RKO (cell line): ENCODE measurements around the gene PRKAR1A.
A peak's percentile ranks its signal among the peaks of the same experiment; 100 is the strongest.
"Not testable (repeated sequence)": the region's sequence is repeated elsewhere in the genome, so short reads cannot be mapped to it uniquely, and the experiment has no call there.

Source experiments
- DNase-seq: peaks from one replicate; pipeline ENCODE4 v3.0.0-alpha.2; 2016; ENCODE audit warnings: low spot score

Gene PRKAR1A

DNA sequence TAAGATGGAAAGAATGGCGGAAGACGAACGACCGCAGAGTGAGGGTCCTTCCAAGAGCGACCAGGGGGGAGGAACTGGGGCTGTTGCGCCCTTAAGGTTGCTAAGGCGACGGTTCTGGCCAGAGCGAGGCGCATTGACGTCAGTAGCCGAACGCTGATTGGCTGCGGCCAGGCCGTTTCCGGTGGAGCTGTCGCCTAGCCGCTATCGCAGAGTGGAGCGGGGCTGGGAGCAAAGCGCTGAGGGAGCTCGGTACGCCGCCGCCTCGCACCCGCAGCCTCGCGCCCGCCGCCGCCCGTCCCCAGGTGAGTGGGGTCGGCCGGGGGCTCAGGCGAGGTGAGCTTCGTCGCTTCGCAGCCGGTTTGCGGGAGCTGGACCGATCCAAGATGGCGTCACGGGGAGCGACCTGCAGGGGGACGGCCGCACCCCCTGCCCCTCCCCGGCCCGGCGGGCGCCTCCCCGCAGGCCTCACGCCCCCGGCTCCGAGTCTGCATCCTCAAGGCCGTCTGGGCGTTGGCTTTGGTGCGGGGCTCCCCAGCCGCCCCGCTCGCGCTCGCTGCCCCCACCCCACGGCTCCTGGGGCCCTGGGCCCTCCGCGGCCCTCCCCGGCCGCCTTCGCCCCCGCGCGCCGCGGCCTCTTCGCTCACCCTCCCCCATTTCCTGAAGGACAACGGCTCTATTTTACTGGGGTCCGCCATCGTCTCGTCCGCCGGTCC is at the start of gene PRKAR1A:
Gene PRKAR1A (plus strand): TSS at position 184 of the 713 bp plus-strand sequence. CDS start 2,970 bp downstream, outside the sequence.
- peak; percentile 93 for DNase-seq

DNA sequence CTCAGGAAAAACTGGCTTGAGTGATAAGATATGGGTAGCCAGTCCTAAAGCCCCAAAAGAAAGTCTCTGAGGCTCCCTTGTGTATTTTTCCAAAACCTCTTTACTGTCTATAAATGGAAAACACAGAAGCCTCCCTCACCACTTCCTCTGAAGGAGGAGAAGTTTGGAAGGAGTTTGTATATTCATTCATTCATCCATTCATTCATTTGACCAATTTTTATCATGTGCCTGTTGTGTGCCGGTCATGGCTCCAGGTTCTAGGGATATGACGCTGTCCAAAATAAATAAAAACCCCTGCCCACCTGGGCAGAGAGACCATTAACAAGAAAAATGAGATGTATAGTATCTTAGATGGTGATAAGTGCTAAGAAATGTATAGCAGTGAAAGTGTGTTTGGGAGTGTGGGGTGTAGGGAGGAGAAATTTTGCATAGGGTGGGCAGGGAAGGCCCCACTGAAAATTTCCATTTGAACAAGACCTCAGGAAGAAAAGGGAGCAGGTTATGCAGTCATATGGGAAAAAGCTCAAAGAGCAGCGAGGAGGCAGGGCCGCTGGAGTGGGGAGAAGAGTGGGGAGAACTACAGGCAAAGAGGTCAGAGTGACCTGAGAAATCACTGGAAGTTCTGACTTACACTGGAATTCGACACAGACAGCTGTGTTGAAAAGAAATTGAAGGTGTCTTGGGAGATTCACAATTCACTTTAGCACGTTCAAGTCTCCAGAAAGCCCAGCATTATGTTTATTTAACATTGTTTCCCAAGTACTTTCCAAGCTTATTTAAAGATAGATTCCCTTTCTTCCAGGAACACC is 48.8 kb upstream of the PRKAR1A start:
- no peak for DNase-seq

DNA sequence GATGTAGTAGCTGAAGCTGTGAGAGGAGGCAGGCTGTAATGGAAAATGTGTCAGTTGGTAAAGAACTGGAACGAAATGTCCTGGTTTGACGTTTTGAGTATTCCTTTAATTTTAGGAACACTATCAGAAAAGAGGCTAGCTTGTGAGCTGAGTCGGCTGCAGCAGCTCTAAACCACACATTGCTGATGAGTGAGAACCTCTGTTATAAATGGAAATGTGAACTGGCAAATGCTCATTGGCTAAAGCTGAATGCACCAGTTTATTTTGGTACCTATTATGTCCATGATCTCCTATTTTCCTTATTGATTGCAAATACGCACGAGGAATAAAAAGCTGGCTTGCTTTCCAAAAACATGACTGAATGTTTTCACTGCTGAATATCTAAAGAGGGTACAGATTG is 43.9 kb upstream of the PRKAR1A start:
- no peak for DNase-seq

- DNase-seq, result no peak
Measured at GRCh38 chr17:68468788-68469187, 43.4 kb upstream of the PRKAR1A start.

DNA sequence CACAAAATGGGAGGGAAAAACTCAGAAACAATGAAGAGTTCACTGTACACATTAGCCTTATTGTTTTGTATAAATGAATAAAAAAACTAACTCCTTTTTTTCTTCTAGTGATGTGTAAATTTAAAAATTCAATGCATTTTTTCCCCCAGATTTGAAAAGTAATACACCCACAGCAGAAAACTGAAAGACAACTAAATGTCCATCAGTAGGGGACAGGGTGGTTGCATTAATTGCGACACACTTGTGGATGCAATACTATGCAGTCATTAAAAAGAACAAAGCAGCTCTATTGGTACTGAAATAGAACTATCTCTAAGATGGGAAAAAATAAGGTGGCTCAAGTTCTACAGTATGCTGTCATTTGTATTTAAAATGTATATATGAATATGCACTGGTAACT is 41.3 kb upstream of the PRKAR1A start:
- no peak for DNase-seq

GRCh38 chr17:68480885-68481284 is 31.3 kb upstream of the PRKAR1A start:
- no peak for DNase-seq

DNA sequence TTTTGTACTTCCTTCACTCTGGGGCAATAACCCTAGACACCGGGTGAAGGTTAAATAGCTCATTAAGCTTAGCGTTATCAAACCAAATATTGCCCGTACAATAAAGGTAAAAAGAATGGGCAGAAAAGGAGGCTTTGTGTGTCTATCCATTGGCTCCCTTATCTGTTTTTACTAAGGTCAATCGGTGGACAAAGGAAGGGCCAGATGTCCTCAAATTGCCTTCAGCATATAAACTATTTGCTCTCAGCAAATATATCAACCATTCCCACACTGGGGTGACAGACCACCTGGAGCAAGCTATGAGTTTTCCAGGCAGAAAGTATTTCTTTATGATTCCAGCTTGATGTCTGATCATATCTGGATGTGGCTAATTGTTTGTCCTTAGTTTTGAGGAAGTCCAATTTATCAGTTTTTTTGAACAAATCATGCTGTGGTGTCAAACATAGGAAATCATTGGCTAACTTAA is 29.6 kb upstream of the PRKAR1A start:
- DNase-seq, result no peak

- no peak for DNase-seq
Measured at GRCh38 chr17:68484458-68484857, 27.8 kb upstream of the PRKAR1A start.

GRCh38 chr17:68489919-68490318 is 22.3 kb upstream of the PRKAR1A start:
- DNase-seq, result no peak

DNA sequence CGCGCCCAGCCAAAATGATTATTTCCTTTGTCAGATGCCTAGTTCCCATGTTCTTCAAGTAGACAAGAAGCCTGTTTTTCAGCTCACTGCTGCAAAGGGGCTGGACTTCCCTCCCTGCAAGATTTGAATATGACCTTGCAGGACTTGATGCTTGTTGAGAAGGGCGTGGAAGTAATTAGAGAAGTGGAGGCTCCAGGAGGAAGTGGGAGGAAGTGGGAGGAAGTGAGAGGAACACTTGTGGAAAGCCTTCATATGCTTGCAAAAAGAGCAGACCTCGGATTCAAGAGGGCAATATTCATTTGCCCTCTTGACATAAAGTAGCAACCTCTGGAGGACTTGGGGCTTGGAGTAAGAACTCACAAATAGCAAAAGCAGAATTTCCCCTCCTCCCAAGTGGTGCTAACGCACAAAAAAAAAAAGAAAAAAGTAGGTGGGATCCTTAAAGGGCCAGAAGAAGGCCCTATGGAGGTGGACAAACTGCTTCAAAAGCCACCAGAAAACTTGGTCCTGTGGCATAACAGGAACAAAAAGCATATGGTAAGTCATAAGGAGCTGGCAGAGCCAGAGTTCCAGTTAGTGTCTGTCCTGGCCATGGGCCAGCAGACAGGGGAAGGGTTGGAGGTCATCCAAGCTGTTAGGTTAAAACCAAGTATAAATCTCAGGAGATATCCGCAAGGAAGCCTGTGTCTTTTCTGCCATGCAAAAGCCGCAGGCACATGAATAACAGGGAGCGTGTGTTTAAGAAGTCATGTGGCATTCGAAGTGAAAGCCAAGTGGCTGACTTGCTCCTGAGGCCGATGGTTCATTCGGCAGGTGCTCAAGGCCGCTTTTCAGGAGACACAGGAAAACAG is 20.6 kb upstream of the PRKAR1A start:
- no peak for DNase-seq

GRCh38 chr17:68492394-68493054 is 19.7 kb upstream of the PRKAR1A start:
- DNase-seq, result not testable (repeated sequence)

DNA sequence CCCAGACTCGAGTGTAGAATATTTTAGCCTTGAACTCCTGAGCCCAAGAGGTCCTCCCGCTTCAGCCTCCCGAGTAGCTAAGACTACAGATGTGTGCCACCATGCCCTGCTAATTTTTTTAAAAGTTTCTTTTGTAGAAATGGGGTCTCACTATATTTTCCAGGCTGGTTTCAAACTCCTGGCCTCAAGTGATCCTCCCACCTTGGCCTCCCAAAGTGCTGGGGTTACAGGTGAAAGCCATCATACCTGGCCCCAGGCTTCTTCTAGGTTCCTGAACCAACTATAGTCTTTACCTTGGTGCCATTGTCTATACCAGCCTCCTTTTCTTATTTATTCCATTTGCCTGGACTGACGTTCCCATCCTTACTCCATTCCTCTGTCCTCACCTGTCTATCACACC is 17.1 kb upstream of the PRKAR1A start:
- no peak for DNase-seq

DNA sequence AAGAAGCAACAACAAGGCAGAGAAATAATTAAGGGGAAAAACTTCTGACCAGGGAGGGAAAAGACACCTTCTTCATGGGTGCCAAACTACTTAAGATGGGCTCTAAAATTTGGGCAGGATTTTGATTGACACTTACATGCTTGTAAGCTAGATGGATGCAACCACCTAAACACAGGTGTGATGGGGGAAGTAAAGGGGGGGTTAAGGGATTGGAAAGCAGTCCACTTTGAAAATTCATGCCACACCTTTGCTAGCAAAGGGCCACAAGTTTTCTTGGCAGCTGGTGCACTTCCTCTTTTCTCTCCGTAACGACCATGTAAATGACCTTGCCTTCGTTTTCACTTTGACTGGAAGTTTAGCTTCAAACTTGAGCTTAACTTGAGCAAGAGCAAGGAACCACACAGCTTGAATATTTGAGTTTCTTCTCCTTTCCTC is 14.3 kb upstream of the PRKAR1A start:
- no peak for DNase-seq

DNA sequence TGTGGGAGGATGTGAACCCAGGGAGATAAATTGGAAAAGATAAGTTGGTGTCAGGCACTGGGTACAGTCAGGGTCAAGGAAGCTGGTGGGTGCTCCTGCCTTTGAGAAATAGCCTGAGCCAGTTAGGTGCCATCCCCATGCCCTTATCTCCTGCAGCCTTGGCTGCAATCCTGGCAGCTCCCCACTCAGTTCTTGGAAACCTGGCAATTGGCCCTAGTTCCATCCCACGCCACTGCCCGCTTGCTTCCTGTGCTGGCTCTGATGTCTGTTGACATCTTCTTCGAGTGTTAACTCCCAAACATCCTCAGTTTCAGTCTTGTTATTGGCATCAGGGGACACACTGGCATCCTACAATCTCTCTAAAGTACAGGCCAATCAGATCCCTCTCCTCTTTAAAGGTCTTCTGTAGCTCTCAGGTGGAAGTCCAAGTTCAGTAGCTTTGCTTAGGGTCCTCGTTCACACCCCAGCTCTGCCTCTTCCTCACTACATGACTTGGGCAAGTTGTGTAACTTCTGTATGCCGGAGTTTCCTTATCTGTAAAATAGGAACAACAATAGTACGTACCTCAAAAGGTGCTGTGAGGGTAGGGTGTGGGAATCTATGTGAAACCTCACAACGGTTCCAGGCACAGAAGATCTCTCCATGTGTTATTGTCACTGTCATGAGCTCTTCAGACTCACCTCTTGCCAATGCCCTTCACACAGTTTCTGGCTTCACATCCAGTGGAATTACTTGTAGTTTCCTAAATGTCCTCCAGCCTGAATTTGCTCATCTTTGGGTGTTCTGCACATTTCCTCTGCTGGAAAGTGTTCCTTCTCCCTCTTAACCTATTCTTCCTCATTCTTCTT is 13.5 kb upstream of the PRKAR1A start:
- DNase-seq, result no peak

- no peak for DNase-seq
Measured at GRCh38 chr17:68499587-68499986, 12.6 kb upstream of the PRKAR1A start.

DNA sequence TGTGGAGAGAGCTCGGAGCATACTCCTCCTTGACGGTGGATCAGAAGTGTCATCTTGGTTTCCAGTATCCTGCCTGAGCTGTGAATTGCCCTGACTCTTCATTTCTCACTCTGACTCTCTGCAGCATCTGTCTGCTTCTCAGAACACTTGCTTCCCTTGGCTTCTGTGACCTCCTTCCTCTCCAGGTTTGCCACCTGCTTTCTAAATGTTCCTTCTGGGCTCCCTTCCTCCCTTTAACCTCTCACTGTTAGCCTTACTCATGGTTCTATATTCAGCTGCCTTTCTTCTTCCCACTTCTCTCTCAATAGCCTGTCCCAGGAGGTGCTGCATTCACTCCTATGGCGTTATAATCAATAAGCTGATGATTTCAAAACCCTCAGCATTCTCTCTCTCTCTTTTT is 11.2 kb upstream of the PRKAR1A start:
- DNase-seq, result no peak

DNA sequence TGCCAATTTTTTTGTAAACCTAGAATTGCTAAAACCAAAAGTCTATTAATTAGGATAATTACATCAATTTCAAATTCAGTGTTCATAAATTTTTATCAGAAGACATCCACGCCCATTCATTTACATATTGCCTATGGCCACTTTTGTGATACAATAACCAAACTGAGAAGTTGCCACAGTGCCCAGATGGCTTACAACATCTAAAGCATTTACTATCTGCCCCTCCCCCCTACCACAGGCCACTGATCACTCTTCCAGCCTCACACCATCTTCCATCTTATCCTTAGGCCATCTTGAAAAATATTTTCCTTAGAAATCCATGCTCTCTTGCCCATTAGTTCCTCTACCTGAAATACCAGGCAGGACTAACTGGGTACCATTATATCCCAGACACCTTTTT is 6.3 kb upstream of the PRKAR1A start:
- no peak for DNase-seq

- no peak for DNase-seq
Measured at GRCh38 chr17:68507576-68507975, 4.7 kb upstream of the PRKAR1A start.

DNA sequence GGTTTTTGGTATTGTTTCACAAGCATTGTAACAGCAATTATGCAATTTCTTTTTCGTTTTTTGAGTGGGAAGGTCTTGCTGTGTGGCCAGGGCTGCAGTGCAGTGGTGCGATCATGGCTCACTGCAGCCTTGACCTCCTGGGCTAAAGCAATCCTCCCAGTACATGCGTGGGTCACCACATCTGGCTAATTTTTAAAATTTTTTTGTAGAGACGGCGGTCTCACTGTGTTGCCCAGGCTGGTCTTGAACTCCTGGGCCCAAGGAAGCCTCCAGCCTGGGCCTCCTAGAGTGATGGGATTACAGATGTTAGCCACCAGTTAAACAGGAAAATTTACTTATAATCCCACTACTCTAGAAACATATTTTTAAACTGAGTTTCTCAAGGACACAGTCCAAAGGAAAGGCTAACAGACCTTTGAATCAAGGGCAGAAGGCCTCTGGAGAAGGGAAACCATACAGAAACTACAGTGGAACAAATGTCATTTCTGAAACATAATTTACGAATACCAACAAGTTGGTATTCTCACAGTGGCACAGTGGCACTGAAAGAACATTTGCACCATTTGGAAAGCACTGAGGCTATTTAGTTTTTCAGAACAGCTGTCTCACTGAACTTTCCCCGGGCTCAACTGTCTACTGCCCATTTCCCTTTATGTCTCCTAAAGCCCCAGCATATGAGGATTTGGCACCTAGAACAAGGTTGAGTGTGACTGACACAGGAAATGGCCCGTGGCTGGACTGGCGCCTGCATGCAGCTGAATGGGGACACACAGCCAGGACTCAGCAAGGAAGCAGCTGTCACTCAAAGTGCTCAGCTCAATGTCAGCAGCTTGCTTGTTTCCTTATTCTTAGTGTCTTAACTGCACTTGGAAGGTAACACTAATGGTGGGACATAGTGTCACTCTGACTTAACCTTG is 2.8 kb upstream of the PRKAR1A start:
- peak; percentile 28 for DNase-seq

DNA sequence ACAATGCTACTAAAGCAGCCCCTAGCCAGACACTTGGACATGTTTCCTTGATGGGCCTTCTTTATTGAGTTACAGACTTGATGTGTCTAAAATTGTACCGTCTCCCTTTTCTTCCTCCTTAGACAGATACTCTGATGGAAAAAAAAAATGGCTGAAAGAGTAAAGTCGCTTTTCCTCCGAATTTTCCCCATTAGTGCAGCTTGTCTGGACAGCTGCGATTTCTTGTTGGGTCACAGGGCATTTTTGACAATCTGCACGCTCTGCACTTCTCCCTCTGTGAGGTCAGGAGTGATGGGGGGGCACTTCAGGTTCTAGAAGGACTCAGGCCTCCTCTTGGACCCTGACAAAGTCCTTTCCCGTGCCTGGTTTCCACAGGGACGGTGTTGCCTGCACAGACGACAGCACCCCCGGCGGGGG is 968 bp upstream of the PRKAR1A start:
- DNase-seq, result no peak
